ELR (cell line): ENCODE results near the gene PREX1.

Experiments
- DNase-seq: peaks from one replicate; pipeline ENCODE4 v3.0.0-alpha.2; 2015; ENCODE audit warnings: low read depth

The PREX1 gene

DNA sequence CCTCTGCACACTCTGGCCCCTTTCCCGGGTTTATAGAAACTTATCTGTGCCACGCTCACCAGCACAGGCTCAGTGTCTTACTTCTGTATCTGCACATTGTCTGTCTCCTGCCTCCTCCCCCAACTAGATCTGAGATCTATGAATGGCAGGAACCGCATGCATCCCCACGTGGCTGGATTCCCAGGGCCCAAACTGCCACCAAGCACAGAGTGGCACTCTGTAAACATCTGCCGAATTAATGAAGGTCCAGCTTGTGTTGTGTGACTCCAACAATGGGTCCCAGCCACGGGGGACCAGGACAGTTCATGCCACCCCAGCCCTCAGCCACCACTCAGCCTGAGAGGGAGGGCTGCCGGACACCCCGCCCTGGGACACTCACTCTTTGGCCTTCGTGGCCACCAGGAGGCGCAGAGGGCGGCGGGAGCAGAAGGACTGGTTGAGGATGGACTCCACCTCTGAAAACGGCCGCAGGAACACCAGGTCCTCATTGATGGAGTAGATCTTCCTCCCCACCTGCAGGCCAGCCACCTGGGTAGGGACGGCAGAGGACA, 171.1 kb downstream of the PREX1 start:
- peak; percentile 45 for DNase-seq

- no peak for DNase-seq
Observed at GRCh38 chr20:48656137-48656536, 171.7 kb downstream of the PREX1 start.

- no peak for DNase-seq
Observed at GRCh38 chr20:48653706-48654051, 174.1 kb downstream of the PREX1 start.

- no peak for DNase-seq
Observed at GRCh38 chr20:48652961-48653705, 174.7 kb downstream of the PREX1 start.

- DNase-seq: no peak
Observed at GRCh38 chr20:48651960-48652359, 175.8 kb downstream of the PREX1 start.

- no peak for DNase-seq
Observed at GRCh38 chr20:48651271-48651670, 176.5 kb downstream of the PREX1 start.

GRCh38 chr20:48649868-48650267, 177.9 kb downstream of the PREX1 start:
- no peak for DNase-seq

DNA sequence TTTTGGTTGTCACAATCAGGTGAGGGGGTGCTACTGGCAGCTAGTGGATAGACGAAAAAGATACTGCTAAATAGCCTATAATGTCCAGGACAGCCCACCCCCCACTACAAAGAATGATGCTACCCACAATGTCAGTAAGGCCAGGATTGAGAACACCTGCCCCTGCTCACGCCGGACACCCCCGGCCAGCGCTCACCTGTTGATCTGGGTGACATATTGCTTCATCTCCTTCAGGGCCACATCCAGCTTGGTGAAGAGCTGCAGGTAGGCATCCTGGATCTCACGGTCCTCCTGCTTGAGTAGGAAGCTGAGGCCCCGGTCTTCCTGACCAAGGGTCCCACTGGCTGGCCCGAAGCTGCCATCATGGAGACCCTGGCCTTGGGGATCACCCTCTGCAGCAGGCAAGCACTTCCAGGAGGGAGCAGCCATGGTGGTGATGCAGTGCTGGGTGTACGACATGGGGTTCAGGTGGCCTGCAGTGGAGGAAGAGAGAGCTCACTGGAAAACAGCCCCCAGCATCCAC, 178.6 kb downstream of the PREX1 start:
- no peak for DNase-seq

GRCh38 chr20:48648482-48649051, 179.2 kb downstream of the PREX1 start:
- no peak for DNase-seq

DNA sequence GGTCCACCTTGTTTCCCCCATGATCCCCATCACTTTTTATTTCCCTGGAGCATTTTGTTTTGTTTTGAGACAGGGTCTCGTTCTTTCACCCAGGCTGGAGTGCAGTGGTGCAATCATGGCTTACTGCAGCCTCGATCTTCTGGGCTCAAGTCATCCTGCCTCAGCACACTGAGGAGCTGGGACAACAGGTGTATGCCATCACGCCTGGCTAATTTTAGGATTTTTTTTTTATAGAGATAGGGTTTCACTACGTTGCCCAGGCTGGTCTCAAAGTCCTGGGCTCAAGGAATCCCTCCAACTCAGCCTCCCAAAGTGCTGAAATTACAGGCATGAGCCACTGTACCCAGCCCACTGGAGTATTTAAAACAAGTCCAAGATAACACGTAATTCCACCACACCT, 179.9 kb downstream of the PREX1 start:
- no peak for DNase-seq

GRCh38 chr20:48645666-48646065, 182.1 kb downstream of the PREX1 start:
- DNase-seq: no peak

DNA sequence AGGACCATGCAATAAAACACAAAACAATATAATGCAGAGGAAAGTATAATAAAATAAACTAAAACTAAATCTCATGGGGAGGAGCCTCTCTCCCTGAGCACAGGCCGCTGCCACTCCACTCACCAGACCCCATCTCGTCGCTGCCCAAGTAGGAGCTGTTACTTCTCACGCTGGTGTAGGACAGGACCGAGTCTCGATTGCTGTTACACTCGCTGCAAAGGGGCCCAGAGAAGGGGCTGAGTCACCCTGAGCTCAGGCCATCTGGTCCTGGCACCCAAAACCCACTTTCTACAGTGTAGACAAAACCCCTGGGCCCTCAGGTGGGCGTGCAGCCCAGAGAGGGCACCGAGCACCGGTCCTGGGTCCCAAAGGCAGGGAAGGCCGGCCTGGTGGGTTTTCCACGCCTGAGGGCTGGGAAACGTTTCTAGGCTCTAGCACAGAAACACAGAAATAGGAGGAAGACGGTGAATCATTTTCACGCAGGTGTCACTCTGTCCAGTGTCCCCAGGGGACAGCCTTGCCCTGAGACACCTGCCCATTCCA, 183.4 kb downstream of the PREX1 start:
- DNase-seq: no peak

DNA sequence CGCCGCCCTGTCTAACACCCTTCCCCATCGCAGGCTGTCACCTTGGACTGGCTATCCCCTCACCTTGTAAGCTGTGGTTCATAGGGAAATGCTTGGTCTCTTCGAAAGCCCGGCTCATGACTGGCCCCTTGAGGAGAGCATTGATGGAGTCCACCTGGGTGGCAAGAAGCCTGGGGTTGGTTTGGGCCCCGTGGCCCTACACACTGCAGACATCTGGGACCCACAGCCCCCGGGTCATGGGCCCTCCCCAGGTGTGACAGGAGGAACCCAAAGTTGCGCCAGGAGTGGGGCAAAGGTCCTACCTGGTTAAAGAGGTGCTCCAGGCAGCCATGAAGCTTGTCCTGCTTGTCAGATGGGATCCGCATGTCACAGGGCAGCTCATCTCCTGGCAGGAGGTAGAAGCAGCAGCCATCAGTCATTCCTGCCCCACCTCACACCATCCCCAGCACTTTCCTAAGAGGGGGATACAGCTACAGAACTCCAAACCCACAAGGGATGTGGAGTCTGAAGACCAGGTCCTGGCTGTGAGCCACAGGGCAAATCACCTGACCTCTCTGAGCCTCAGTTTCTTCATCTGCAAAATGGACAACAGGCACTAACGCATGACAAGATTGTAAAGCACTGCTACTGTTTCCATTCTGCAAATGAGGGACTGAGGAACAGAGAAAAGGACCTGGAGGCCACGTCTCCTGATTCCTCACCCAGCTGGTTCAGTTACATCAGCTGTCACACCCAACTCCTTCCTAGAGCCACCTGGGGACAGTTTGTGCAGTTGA, 185.5 kb downstream of the PREX1 start:
- no peak for DNase-seq

DNA sequence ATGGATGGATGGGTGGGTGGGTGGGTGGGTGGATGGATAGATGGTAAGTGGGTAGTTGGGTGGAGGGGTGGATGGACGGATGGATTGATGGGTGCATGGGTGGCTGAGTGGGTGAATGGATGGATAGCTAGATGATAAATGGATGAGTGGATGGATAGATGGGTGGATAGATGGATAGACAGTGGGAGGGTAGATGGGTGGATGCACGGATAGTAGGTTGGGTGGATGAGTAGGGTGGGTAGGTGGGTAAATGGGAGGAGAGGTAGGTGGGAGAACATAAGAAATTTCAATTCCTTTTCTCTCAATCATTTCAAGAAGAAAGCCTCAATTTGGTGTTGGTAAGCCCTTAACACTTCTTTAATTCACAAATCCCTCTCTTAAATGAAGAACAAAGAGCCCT, 186.9 kb downstream of the PREX1 start:
- DNase-seq: no peak

DNA sequence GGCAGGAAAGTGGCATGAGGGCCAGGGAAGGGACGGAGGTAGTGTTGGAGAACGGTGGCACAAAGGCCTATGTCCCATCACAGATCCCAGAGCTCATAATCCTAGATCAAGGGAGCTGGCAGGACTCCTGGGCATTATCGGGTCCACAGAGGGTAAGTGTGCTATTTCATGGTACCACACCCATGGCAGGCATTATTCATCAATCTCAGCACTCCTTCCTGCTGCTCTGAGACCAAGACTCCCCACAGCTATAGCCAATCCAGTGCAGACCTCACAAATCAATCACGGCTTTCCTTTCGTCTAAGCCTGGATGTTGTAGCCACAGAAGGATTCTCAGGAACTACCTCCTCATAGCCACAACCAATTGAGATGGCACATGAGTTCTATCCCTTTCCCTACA, 187.9 kb downstream of the PREX1 start:
- DNase-seq: peak; percentile 25

- peak; percentile 99 for DNase-seq
Observed at GRCh38 chr20:48638546-48638945, 189.3 kb downstream of the PREX1 start.

GRCh38 chr20:48637461-48637860, 190.3 kb downstream of the PREX1 start:
- DNase-seq: no peak

- no peak for DNase-seq
Observed at GRCh38 chr20:48636301-48636700, 191.5 kb downstream of the PREX1 start.

- DNase-seq: peak; percentile 76
Observed at GRCh38 chr20:48635791-48636267, 192.0 kb downstream of the PREX1 start.

- DNase-seq: no peak
Observed at GRCh38 chr20:48635361-48635760, 192.4 kb downstream of the PREX1 start.

DNA sequence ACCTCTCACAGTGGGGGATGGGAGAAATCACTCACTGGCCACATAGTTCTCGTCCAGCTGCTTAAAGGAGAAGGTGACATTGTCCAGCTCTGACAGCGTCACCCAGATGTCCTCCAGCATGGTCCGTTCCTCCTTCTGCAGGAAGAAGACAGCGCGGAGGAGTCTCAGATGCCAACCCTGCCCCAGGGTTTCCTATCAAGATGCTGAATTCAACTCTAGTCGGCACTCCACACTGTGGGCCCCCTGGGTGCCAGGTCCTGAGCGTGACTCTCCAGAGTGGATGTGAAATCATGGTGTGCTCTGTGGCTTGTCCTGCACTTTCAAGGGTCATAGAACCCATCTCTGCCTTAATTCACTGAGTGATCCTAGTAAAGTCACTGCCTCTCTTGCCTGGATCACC, 193.2 kb downstream of the PREX1 start:
- DNase-seq: no peak

DNA sequence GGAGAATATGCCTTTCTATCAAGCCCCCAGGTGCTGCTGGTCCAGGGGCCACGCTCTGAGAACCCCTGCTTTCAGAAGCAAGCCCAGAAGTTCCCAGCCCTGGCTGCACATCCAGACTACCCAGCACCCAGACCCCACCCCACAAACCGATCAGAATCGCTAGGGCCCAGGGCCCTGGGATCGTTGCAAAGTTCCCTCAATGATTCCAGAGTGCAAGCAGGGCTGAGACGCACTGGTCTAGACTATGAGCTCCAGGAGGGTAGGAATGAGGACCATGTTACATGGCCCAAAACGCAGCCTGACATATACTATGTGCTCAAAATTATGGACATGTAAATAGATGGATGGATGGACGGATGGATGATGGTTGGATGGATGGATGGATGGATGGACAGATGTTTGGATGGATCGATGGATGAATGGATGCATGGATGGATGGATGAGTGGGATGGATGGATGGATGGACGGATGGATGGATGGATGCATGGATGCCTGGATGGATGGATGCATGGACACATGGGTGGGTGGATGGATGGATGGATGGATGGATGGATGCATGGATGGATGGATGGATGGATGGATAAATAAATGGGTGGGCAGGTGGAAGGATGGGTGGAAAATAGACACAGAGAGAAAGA, 194.1 kb downstream of the PREX1 start:
- DNase-seq: no peak
